H1 (cell line): ENCODE data around the gene PPP1R1B. TPM values are rescaled to one million over a fixed set of nuclear protein-coding genes. Genes with fewer than 3 reads are reported as not detected.

Experiments used
- CTCF ChIA-PET: fragments of 300-600 bp; sonication (Branson Sonifier 250); formaldehyde crosslinking; loops from one replicate; lab custom pipeline; 2021; ENCODE audit not compliant: partially characterized antibody; lab: Charles Lee
- POLR2A ChIA-PET: fragments of 300-600 bp; sonication (Branson Sonifier 250); formaldehyde crosslinking; loops from one replicate; lab custom pipeline; 2021; ENCODE audit warnings: inconsistent platforms; ENCODE audit not compliant: partially characterized antibody; lab: Charles Lee
- DNase-seq, 2 experiments: peaks; one replicate each; pipeline versions ENCODE4 v3.0.0 to v3.0.0-alpha.2; 2010 to 2022; ENCODE audit warnings: low spot score in 2 of 2, low read depth in 1 of 2, mixed read lengths in 1 of 2
- FAIRE-seq: peaks from 2 replicates; lab custom pipeline; 2011; peaks lifted over from hg19 to GRCh38; lab: Jason Lieb, UNC
- H2AFZ ChIP-seq: 2 replicates; pipeline ENCODE4 v1.8.1; 2012; ENCODE audit warnings: low read length, inconsistent platforms
- H2AK5ac ChIP-seq: 2 replicates; pipeline ENCODE4 v1.6.1; 2013; ENCODE audit warnings: low read depth, low read length
- H2BK120ac ChIP-seq: replicated peaks from 2 replicates; pipeline ENCODE3; 2013; ENCODE audit warnings: low read depth, low read length, inconsistent platforms
- H2BK12ac ChIP-seq: 2 replicates; pipeline ENCODE4 v1.6.1; 2013; ENCODE audit warnings: low read depth, low read length
- H2BK15ac ChIP-seq: 2 replicates; pipeline ENCODE4 v1.6.1; 2013; ENCODE audit warnings: low read length
- H2BK20ac ChIP-seq: 2 replicates; pipeline ENCODE4 v1.6.1; 2013; ENCODE audit warnings: low read length
- H2BK5ac ChIP-seq: 2 replicates; pipeline ENCODE4 v1.6.1; 2013; ENCODE audit warnings: low read depth, low read length
- H3K14ac ChIP-seq: 2 replicates; pipeline ENCODE4 v1.6.1; 2013; ENCODE audit warnings: inconsistent platforms; ENCODE audit not compliant: insufficient read length
- H3K18ac ChIP-seq: 2 replicates; pipeline ENCODE4 v1.6.1; 2013; ENCODE audit warnings: low read length; ENCODE audit errors: extremely low read depth
- H3K23ac ChIP-seq: 2 replicates; pipeline ENCODE4 v1.6.1; 2013; ENCODE audit warnings: inconsistent platforms; ENCODE audit not compliant: insufficient read length
- H3K23me2 ChIP-seq: 2 replicates; pipeline ENCODE4 v1.6.1; 2013; ENCODE audit warnings: low read depth, low read length
- H3K27ac ChIP-seq: 2 replicates; pipeline ENCODE4 v1.6.1; 2011; ENCODE audit warnings: low read depth, low read length, inconsistent platforms
- H3K27me3 ChIP-seq, 4 experiments: replicated peaks in 1 of 4; 1 replicate in 1 of 4; 2 replicates in 3 of 4; pipeline versions ENCODE4 v1.6.1 to v1.8.1; 2011 to 2013; ENCODE audit warnings: low read length in 3 of 4, mild to moderate bottlenecking in 3 of 4, inconsistent platforms in 2 of 4, mixed read lengths in 2 of 4, moderate library complexity in 1 of 4; ENCODE audit not compliant: control insufficient read depth in 3 of 4, insufficient read depth in 3 of 4; ENCODE audit errors: extremely low read depth in 1 of 4
- H3K36me3 ChIP-seq, 4 experiments: 2 replicates each; pipeline versions ENCODE4 v1.6.1 to v1.8.1; 2011 to 2013; ENCODE audit warnings: mild to moderate bottlenecking in 4 of 4, low read length in 3 of 4, moderate library complexity in 2 of 4, control low read depth in 1 of 4, inconsistent platforms in 1 of 4; ENCODE audit not compliant: insufficient read depth in 4 of 4, control insufficient read depth in 2 of 4
- H3K4ac ChIP-seq: replicated peaks from 2 replicates; pipeline ENCODE3; 2013; ENCODE audit warnings: low read length, low read depth, mixed read lengths, inconsistent platforms; ENCODE audit not compliant: insufficient read length
- H3K4me1 ChIP-seq, 4 experiments: replicated peaks in 1 of 4; 1 replicate in 1 of 4; 2 replicates in 3 of 4; pipeline versions ENCODE4 v1.6.1 to v1.8.1; 2011 to 2013; ENCODE audit warnings: low read length in 3 of 4, inconsistent platforms in 2 of 4, mixed read lengths in 1 of 4; ENCODE audit not compliant: insufficient read depth in 4 of 4, control insufficient read depth in 3 of 4
- H3K4me2 ChIP-seq, 2 experiments: 2 replicates each; pipeline versions ENCODE4 v1.6.1 to v1.8.1; 2011 to 2013; ENCODE audit warnings: low read depth in 2 of 2, low read length in 2 of 2, control low read depth in 1 of 2, inconsistent platforms in 1 of 2, mild to moderate bottlenecking in 1 of 2; ENCODE audit not compliant: insufficient read depth in 1 of 2
- H3K4me3 ChIP-seq, 4 experiments: fragments of 200-600, 300-600 bp in 1 of 4; sonication (generic), shearing (Covaris generic), sonication (Bioruptor Twin) in 1 of 4; 2 replicates each; pipeline versions ENCODE4 v1.5.1 to v1.8.1; 2011 to 2016; ENCODE audit warnings: low read length in 4 of 4, low read depth in 3 of 4, control low read depth in 2 of 4, inconsistent platforms in 2 of 4, mild to moderate bottlenecking in 2 of 4, mixed read lengths in 1 of 4, moderate library complexity in 1 of 4; ENCODE audit not compliant: insufficient read depth in 2 of 4; ENCODE audit errors: extremely low read depth in 1 of 4
- H3K56ac ChIP-seq: replicated peaks from 2 replicates; pipeline ENCODE3; 2013; ENCODE audit warnings: low read depth, mild to moderate bottlenecking, mixed read lengths, low read length, inconsistent platforms; ENCODE audit not compliant: insufficient read length
- H3K79me1 ChIP-seq: 2 replicates; pipeline ENCODE4 v1.6.1; 2013; ENCODE audit warnings: low read depth, low read length, control low read depth
- H3K79me2 ChIP-seq, 2 experiments: 2 replicates each; pipeline versions ENCODE4 v1.6.1 to v1.8.1; 2012 to 2013; ENCODE audit warnings: low read length in 2 of 2, mild to moderate bottlenecking in 2 of 2, inconsistent platforms in 1 of 2; ENCODE audit not compliant: insufficient read depth in 2 of 2, control insufficient read depth in 1 of 2
- H3K9ac ChIP-seq, 4 experiments: replicated peaks in 1 of 4; 1 replicate in 1 of 4; 2 replicates in 3 of 4; pipeline versions ENCODE4 v1.6.1 to v1.8.1; 2011 to 2013; ENCODE audit warnings: low read depth in 3 of 4, low read length in 3 of 4, control low read depth in 2 of 4, mild to moderate bottlenecking in 2 of 4, moderate library complexity in 2 of 4, inconsistent platforms in 1 of 4; ENCODE audit errors: extremely low read depth in 1 of 4
- H3K9me3 ChIP-seq, 2 experiments: 2 replicates each; pipeline versions ENCODE4 v1.6.1 to v1.8.1; 2012 to 2013; ENCODE audit warnings: mild to moderate bottlenecking in 2 of 2, moderate library complexity in 2 of 2, control low read depth in 1 of 2, inconsistent platforms in 1 of 2, low read depth in 1 of 2, low read length in 1 of 2, mixed read lengths in 1 of 2; ENCODE audit not compliant: insufficient read depth in 2 of 2
- H4K20me1 ChIP-seq, 2 experiments: replicated peaks in 1 of 2; 2 replicates each; pipeline versions ENCODE3 to v1.8.1; 2011 to 2013; ENCODE audit warnings: inconsistent platforms in 2 of 2, low read length in 2 of 2, mild to moderate bottlenecking in 1 of 2; ENCODE audit not compliant: insufficient read depth in 2 of 2, control insufficient read depth in 1 of 2
- H4K5ac ChIP-seq: 2 replicates; pipeline ENCODE4 v1.6.1; 2013; ENCODE audit warnings: low read length, low read depth, mixed read lengths, inconsistent platforms; ENCODE audit not compliant: insufficient read length
- H4K8ac ChIP-seq: 2 replicates; pipeline ENCODE4 v1.8.0; 2013; ENCODE audit warnings: mild to moderate bottlenecking, moderate library complexity, low read length, inconsistent platforms; ENCODE audit not compliant: insufficient read depth; ENCODE audit errors: extremely low read depth
- H4K91ac ChIP-seq: replicated peaks from 2 replicates; pipeline ENCODE3; 2013; ENCODE audit warnings: low read length, mixed read lengths, inconsistent platforms; ENCODE audit not compliant: insufficient read length
- BCL11A ChIP-seq, 2 experiments: IDR thresholded peaks; one replicate each; pipeline ENCODE4 v1.6.1; 2011; ENCODE audit warnings: low read depth in 2 of 2, low read length in 2 of 2, mild to moderate bottlenecking in 2 of 2
- CHD1 ChIP-seq: IDR thresholded peaks from 2 replicates; pipeline ENCODE4 v1.6.1; 2012; ENCODE audit warnings: low read depth, low read length, improper control_type of control experiment
- CTBP2 ChIP-seq: IDR thresholded peaks from 2 replicates; pipeline ENCODE4 v1.7.0; 2011; ENCODE audit warnings: borderline replicate concordance, mild to moderate bottlenecking, moderate library complexity, mixed read lengths, low read length; ENCODE audit not compliant: insufficient read depth, insufficient read length
- KDM1A ChIP-seq: fragments of 200-600, 300-600 bp; sonication (generic); IDR thresholded peaks from 2 replicates; pipeline ENCODE4 v1.7.1; 2016; ENCODE audit warnings: mild to moderate bottlenecking, low read length, borderline replicate concordance
- NANOG ChIP-seq: IDR thresholded peaks from 2 replicates; pipeline ENCODE4 v1.6.1; 2011; ENCODE audit warnings: low read length, low read depth, mild to moderate bottlenecking, inconsistent platforms; ENCODE audit not compliant: insufficient read depth, poor library complexity, severe bottlenecking
- TAF7 ChIP-seq: optimal IDR thresholded peaks from 2 replicates; pipeline ENCODE3; 2011; ENCODE audit warnings: low read depth, mild to moderate bottlenecking, inconsistent platforms, low read length, moderate library complexity, borderline replicate concordance
- WGBS, 2 experiments: shearing (Covaris generic) in 1 of 2; methylation state at CpG; one replicate each; pipeline versions ENCODE4 v1.1.6 to v1.1.7; 2013 to 2015; ENCODE audit warnings: low lambda C conversion rate in 2 of 2, mixed read lengths in 2 of 2, inconsistent platforms in 1 of 2, low coverage in 1 of 2, missing lambda C conversion rate in 1 of 2; ENCODE audit not compliant: insufficient replicate concordance in 2 of 2, insufficient coverage in 1 of 2, insufficient read length in 1 of 2; ENCODE audit errors: extremely low coverage in 1 of 2, missing lambda C conversion rate in 1 of 2; 5-methylcytosine and 5-hydroxymethylcytosine counted together
- polyA plus RNA-seq, 7 experiments: library from polyadenylated mRNA; depleted of rRNA in 3 of 7; stranded (reverse) in 5 of 7; unstranded in 2 of 7; fragments of >200 nt in 5 of 7; fragments of 200-250 nt in 2 of 7; gene quantifications; 1 replicate in 5 of 7; 2 replicates in 1 of 7; 4 replicates in 1 of 7; pipeline versions ENCODE4 v1.2.1 to v1.2.3, GENCODE V29; 2011 to 2013; ENCODE audit warnings: missing spikeins in 2 of 7, mixed read lengths in 2 of 7
- total RNA-seq: library from RNA; stranded (reverse); fragmentation: NEBNext Ultra II Directional; extraction: Animal tissue kit (Norgen Biotek cat#: 25700); gene quantifications from 2 replicates; pipeline ENCODE4 v1.2.1, GENCODE V29; 2021
- TF ChIP-seq, protein P1 (sequence below), 3 experiments: IDR thresholded peaks; 1 replicate in 2 of 3; 2 replicates in 1 of 3; pipeline versions ENCODE4 v1.5.1 to v1.6.1; 2011; ENCODE audit warnings: low read length in 3 of 3, mild to moderate bottlenecking in 3 of 3, inconsistent platforms in 2 of 3, low read depth in 1 of 3, moderate library complexity in 1 of 3; ENCODE audit not compliant: insufficient read depth in 1 of 3; ENCODE audit errors: control extremely low read depth in 1 of 3

PPP1R1B gene
- total and polyA plus RNA-seq, 2 of the 8 experiments (the other 6 are each of a cell fraction or from before 2014, with no cell fraction given), result 10.7 to 22.3 TPM

DNA sequence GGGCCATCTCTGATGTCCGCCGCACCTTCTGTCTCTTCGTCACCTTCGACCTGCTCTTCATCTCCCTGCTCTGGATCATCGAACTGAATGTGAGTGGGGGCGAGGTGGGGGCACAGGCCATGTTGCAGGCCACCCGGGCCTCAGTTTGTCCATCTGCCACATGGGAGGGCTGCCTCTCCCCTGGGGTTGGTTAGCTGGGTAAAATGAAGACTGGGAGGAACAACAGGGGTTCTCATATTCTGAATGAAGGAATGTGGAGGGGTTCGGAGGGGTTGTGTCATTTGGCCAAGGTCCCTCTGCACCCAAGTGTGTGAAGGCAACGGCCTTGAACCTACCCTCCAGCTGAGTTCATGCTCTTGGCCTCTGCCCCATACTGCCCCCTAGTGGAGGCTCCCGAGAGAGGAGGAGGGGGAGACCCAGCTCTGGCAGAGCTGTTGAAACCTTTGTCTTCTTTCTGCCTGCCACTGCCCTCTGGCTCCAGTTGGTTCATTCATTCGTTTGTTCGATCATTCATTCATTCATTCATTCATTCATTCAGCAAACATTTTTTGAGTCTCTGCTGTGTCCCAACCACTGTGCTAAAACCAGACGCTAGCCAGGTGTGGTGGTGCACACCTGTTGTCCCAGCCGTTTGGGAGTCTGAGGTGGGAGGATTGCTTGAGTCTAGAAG is 27.0 kb downstream of the PPP1R1B start:
- Histone ChIP-seq H2BK20ac (no peak overlapping the region), H2AFZ (no peak overlapping the region), H3K27me3 (no peaks in the 10 kb centered on the region), H2BK120ac (no peak overlapping the region), H3K4me1 (peaks cover 5 to 26% (median 21%) of the 10 kb centered on the region in 4 experiments), H4K20me1 (peaks cover 1 to 2% of the 10 kb centered on the region in 2 experiments), H2BK15ac (peak overlapping the region; percentile 99; the same call in 1 of the 2 replicates), H4K8ac (no peak overlapping the region; the same call in 1 of the 2 replicates), H3K79me1 (peaks cover 2% of the 10 kb centered on the region; the same call in 1 of the 2 replicates), H3K79me2 (peaks cover 0 to 2% of the 10 kb centered on the region in 2 experiments; a peak in 1 of 4 replicates), H4K91ac (peak overlapping the region; percentile 13), H3K4me2 (no peak overlapping the region), H3K23ac (no peak overlapping the region), H3K4ac (no peak overlapping the region), H3K14ac (no peak overlapping the region), H3K23me2 (no peaks in the 10 kb centered on the region; the same call in 1 of the 2 replicates), H3K4me3 (no peak overlapping the region), H3K9ac (no peak overlapping the region), H4K5ac (no peak overlapping the region), H2AK5ac (peak overlapping the region; percentile 26; the same call in 1 of the 2 replicates), H2BK5ac (peak overlapping the region; percentile 68; the same call in 1 of the 2 replicates), H2BK12ac (no peak overlapping the region), H3K9me3 (no peaks in the 10 kb centered on the region), H3K36me3 (0 out of 8 replicates have a peak, but pooled peaks cover 0 to 2% (median 0%) of the 10 kb centered on the region in 4 experiments), H3K56ac (no peak overlapping the region), H3K18ac (no peak overlapping the region), H3K27ac (no peak overlapping the region)
- POLR2A ChIA-PET, result interaction anchor here (0.7 to 5.2 kb wide), 10 partner anchors 10 to 47 kb away, joined by 3 to 22 read pairs (median 4); partner anchors contain the start of genes PNMT, STARD3 and TCAP
- CTCF ChIA-PET, result interaction anchor here (0.5 to 49.2 kb wide), 23 partner anchors 12 to 310 kb away, joined by 3 to 1885 read pairs (median 3); partner anchors contain the start of genes ERBB2, GRB7, MIEN1 and PGAP3
- FAIRE-seq (peak; percentile 85), DNase-seq (peak in 1 of 2 experiments; percentile 97)
- WGBS, 2 experiments, result 74% methylated on average over 14 of the region's 14 CpGs; no CpG with 5 or more reads in 1 of the 2 experiments
- no peak for TF ChIP-seq NANOG
- TF ChIP-seq, protein P1, sequence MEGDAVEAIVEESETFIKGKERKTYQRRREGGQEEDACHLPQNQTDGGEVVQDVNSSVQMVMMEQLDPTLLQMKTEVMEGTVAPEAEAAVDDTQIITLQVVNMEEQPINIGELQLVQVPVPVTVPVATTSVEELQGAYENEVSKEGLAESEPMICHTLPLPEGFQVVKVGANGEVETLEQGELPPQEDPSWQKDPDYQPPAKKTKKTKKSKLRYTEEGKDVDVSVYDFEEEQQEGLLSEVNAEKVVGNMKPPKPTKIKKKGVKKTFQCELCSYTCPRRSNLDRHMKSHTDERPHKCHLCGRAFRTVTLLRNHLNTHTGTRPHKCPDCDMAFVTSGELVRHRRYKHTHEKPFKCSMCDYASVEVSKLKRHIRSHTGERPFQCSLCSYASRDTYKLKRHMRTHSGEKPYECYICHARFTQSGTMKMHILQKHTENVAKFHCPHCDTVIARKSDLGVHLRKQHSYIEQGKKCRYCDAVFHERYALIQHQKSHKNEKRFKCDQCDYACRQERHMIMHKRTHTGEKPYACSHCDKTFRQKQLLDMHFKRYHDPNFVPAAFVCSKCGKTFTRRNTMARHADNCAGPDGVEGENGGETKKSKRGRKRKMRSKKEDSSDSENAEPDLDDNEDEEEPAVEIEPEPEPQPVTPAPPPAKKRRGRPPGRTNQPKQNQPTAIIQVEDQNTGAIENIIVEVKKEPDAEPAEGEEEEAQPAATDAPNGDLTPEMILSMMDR (IDR thresholded peaks at IDR 0.05; ENCODE audit: control extremely low read depth in 1 of 3, insufficient read depth in 1 of 3, low read depth in 1 of 3, low read length in 3 of 3), result peak; percentile 88 to 95 (median 94)
- TF ChIP-seq BCL11A (IDR thresholded peaks at IDR 0.05; ENCODE audit: low read depth in 2 of 2, low read length in 2 of 2), result no peak
- TF ChIP-seq CTBP2, result no peak
- TF ChIP-seq KDM1A, result 0 out of 2 replicates have a peak, but pooled peaks have one; percentile 50
- TF ChIP-seq TAF7, result no peak
- TF ChIP-seq CHD1, result no peak
